ENCODE data around the gene AFF3. TPM values are rescaled to one million over a fixed set of nuclear protein-coding genes. Genes with fewer than 3 reads are reported as not detected.

Gene AFF3
- total and polyA plus RNA-seq, 2 of the 4 experiments (the other 2 are of a cell fraction) = 12.9 to 14.3 TPM

- no peak overlapping the region for H2AK5ac ChIP-seq (ENCODE audit: low read depth, low read length)
- no peak overlapping the region for H3K23ac ChIP-seq (ENCODE audit: low read depth, low read length)
- dilution Hi-C loops (cut with HindIII; ENCODE audit: low sequenced_read_pairs, unreplicated experiment) (no loop called here), intact Hi-C loops (cut with micrococcal nuclease) (no loop called here), in situ Hi-C loops (cut with MboI; ENCODE audit: low sequenced_read_pairs) (no loop called here)
- POLR2A ChIA-PET (ENCODE audit: unreplicated experiment) = no interaction called here
- H3K27me3 ChIP-seq (ENCODE audit: control insufficient read depth, insufficient read depth, low read length) = no peaks in the 10 kb centered on the region
- no peak overlapping the region for H2BK15ac ChIP-seq (ENCODE audit: low read depth, low read length)
- H3K9me3 ChIP-seq (ENCODE audit: control insufficient read depth, insufficient read depth, low read length) = no peaks in the 10 kb centered on the region
- H3K79me1 ChIP-seq (ENCODE audit: low read depth in 1 of 2, low read length in 2 of 2) = no peaks in the 10 kb centered on the region
- H4K8ac ChIP-seq (ENCODE audit: low read depth in 2 of 2, low read length in 2 of 2) = no peak overlapping the region
- H3K4ac ChIP-seq (ENCODE audit: low read depth, low read length) = no peak overlapping the region
- no peak overlapping the region for H2BK20ac ChIP-seq (ENCODE audit: low read depth, low read length)
- no peaks in the 10 kb centered on the region for H4K20me1 ChIP-seq (ENCODE audit: insufficient read depth, low read length)
- H3K4me3 ChIP-seq (ENCODE audit: insufficient read depth, low read depth, low read length) = no peak overlapping the region
- CTCF ChIA-PET = no interaction called here
- no peak overlapping the region for H2AFZ ChIP-seq (replicated peaks; ENCODE audit: low read length, poor library complexity)
- no peak overlapping the region for H2AK9ac ChIP-seq (replicated peaks; ENCODE audit: low read depth, low read length, poor library complexity)
- peaks cover 7% of the 10 kb centered on the region; the same call in 1 of the 2 replicates for H3K9me1 ChIP-seq (ENCODE audit: insufficient read depth, low read length)
- H4K91ac ChIP-seq (ENCODE audit: insufficient read depth, low read depth, low read length) = no peak overlapping the region; the same call in 1 of the 2 replicates
- H3K27ac ChIP-seq (ENCODE audit: insufficient read depth, low read length) = no peak overlapping the region
- H3K4me1 ChIP-seq (ENCODE audit: control insufficient read depth, insufficient read depth, low read length) = no peaks in the 10 kb centered on the region
- TF ChIP-seq ELK1 (IDR thresholded peaks at IDR 0.05; ENCODE audit: borderline replicate concordance, low read depth, low read length) (no peak), RAD21 (IDR thresholded peaks at IDR 0.05; ENCODE audit: low read length) (no peak), MAFK (IDR thresholded peaks at IDR 0.05; ENCODE audit: low read depth, low read length) (no peak), USF2 (IDR thresholded peaks at IDR 0.05; ENCODE audit: low read depth, low read length) (no peak), CHD1 (IDR thresholded peaks at IDR 0.05; ENCODE audit: low read depth, low read length) (no peak), BHLHE40 (IDR thresholded peaks at IDR 0.05; ENCODE audit: low read depth, low read length) (no peak), CEBPB (IDR thresholded peaks at IDR 0.05; ENCODE audit: low read depth, low read length) (no peak), MAZ (IDR thresholded peaks at IDR 0.05; ENCODE audit: borderline replicate concordance, low read depth, low read length) (no peak), FOS (IDR thresholded peaks at IDR 0.05; ENCODE audit: low read depth, low read length) (no peak), MXI1 (IDR thresholded peaks at IDR 0.05; ENCODE audit: borderline replicate concordance, low read depth, low read length) (no peak), RFX5 (IDR thresholded peaks at IDR 0.05; ENCODE audit: low read depth, low read length) (no peak), CTCF (conservative IDR thresholded peaks at IDR 0.05; ENCODE audit: low read depth, low read length) (no peak), NFE2L2 (IDR thresholded peaks at IDR 0.05; ENCODE audit: low read depth, low read length) (no peak), SMC3 (IDR thresholded peaks at IDR 0.05; ENCODE audit: low read depth, low read length) (no peak), POLR2A (IDR thresholded peaks at IDR 0.05; ENCODE audit: low read depth, low read length) (no peak), RCOR1 (IDR thresholded peaks at IDR 0.05; ENCODE audit: insufficient replicate concordance, low read length) (no peak)
- BruUV-seq (replicated peaks) = no TSS peak
- no peak overlapping the region for H3K56ac ChIP-seq (ENCODE audit: extremely low read depth, insufficient read depth, low read length)
- 60% methylated on average over 1 of the region's 3 CpGs; no CpG with 5 or more reads in 1 of the 2 experiments for WGBS, 2 experiments (ENCODE audit: extremely low coverage in 2 of 2, insufficient read length in 1 of 2)
- no peak overlapping the region for H3K4me2 ChIP-seq (ENCODE audit: low read depth, low read length)
- no peak overlapping the region for H3K14ac ChIP-seq (replicated peaks; ENCODE audit: low read depth, low read length)
- peak; percentile 66 for ATAC-seq (ENCODE audit: low read depth)
- H3K9ac ChIP-seq (ENCODE audit: low read depth, low read length) = no peak overlapping the region
- no peak overlapping the region for H3K18ac ChIP-seq (ENCODE audit: low read depth, low read length)
- H2BK120ac ChIP-seq (ENCODE audit: low read depth, low read length) = no peak overlapping the region
- H2BK5ac ChIP-seq (ENCODE audit: low read depth, low read length, poor library complexity, severe bottlenecking) = no peak overlapping the region
- no peak for DNase-seq
- no peak overlapping the region for H4K5ac ChIP-seq (ENCODE audit: low read depth, low read length)
- H3K36me3 ChIP-seq (ENCODE audit: control insufficient read depth, insufficient read depth, low read length) = peaks cover 3% of the 10 kb centered on the region; the same call in 1 of the 2 replicates
Observed at GRCh38 chr2:99689145-99689742, 453.1 kb downstream of the AFF3 start.

Data from IMR-90 (cell line).